Transverse colon (tissue), 3 donors: ENCODE measurements around the gene PLPP2.

Source experiments
- POLR2A ChIP-seq: fragments of 450-650 bp; IDR thresholded peaks from one replicate; pipeline ENCODE4 v1.6.1; 2016; ENCODE audit warnings: antibody characterized with exemption, mild to moderate bottlenecking, moderate library complexity
- TF ChIP-seq, protein P1 (sequence below), 5 experiments: fragments of 200-600 bp in 3 of 5; fragments of 450-650 bp in 2 of 5; sonication (generic) in 3 of 5; IDR thresholded peaks; 1 replicate in 2 of 5; 2 replicates in 3 of 5; pipeline ENCODE4 v1.5.1; 2016 to 2017; ENCODE audit warnings: antibody characterized with exemption in 5 of 5, inconsistent platforms in 3 of 5, mild to moderate bottlenecking in 2 of 5, moderate library complexity in 1 of 5

DNA sequence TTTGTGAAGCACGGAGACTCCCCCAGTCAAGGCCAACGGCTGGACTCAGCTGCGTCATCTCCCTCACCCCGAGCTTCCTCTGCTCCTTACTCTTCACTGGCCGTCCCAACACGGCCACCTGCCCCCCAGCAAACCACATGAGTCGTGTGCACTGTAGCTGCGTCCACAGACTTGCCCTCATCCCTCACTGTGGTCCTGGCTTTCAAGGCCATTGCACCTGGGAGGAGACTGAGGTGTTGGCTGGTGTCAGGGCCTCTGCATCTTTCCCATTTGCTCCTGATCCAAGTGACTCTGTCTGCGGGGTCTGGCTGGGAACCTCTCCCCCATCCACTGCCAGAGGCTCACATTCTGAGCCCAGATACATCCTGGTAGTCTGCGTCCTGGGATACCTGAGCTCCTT is 11.5 kb downstream of the PLPP2 start:
- TF ChIP-seq, protein P1, sequence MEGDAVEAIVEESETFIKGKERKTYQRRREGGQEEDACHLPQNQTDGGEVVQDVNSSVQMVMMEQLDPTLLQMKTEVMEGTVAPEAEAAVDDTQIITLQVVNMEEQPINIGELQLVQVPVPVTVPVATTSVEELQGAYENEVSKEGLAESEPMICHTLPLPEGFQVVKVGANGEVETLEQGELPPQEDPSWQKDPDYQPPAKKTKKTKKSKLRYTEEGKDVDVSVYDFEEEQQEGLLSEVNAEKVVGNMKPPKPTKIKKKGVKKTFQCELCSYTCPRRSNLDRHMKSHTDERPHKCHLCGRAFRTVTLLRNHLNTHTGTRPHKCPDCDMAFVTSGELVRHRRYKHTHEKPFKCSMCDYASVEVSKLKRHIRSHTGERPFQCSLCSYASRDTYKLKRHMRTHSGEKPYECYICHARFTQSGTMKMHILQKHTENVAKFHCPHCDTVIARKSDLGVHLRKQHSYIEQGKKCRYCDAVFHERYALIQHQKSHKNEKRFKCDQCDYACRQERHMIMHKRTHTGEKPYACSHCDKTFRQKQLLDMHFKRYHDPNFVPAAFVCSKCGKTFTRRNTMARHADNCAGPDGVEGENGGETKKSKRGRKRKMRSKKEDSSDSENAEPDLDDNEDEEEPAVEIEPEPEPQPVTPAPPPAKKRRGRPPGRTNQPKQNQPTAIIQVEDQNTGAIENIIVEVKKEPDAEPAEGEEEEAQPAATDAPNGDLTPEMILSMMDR (IDR thresholded peaks at IDR 0.05): no peak
- no peak for TF ChIP-seq POLR2A
